ENCODE data around the gene CDIP1.
A peak's percentile ranks its signal among the peaks of the same experiment; 100 is the strongest.
"Not testable (repeated sequence)": the region's sequence is repeated elsewhere in the genome, so short reads cannot be mapped to it uniquely, and the experiment has no call there.

CDIP1 gene

GRCh38 chr16:4538350-4539235, at the start of gene CDIP1:
CDIP1 (minus strand) TSS chr16:4538773; CDS start chr16:4514130, 24,643 bp downstream.
- DNase-seq (ENCODE audit: low read depth, low spot score) = peak; percentile 98

DNA sequence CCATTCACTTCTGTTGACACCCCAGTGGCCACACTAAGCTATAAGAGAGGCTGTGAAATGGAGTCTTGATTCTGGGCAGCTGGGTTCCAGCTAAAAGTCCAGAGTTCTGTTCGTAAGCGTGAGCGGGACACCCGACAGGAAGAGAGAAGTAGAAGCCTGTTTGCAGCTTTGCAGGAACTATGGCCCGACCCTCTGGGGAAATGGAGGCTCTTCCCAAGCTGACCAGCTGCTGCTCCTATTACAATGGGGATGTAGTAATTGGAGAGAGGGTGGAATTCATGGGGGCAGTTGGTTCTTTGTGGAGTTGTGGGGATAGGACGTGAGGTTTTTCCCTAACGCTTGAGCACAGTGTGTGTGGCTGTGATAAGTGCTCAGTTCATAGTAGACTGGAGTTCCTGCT, 47.7 kb upstream of the CDIP1 start:
- DNase-seq (ENCODE audit: low read depth, low spot score) = no peak

- no peak for DNase-seq (ENCODE audit: low read depth, low spot score)
Observed at GRCh38 chr16:4583906-4584305, 45.3 kb upstream of the CDIP1 start.

DNA sequence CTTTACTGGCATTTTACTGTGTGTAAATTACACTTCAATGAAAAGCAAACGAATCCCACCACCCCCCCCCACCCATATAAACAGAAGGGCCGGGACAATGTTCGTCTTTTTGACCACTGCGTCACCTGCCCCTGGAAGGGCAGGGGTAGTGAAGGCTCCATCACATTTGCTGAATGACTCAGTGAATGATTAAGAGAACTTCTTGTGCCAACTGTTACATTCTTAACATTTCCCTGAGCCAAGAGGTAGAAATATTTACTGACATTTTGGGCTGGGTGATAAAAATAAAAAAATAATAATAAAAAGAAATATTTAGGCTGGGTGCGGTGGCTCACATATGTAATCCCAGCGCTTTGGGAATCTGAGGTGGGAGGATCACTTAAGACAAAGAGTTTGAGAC, 41.7 kb upstream of the CDIP1 start:
- DNase-seq (ENCODE audit: low read depth, low spot score) = no peak

GRCh38 chr16:4578961-4579530, 40.5 kb upstream of the CDIP1 start:
- no peak for DNase-seq (ENCODE audit: low read depth, low spot score)

DNA sequence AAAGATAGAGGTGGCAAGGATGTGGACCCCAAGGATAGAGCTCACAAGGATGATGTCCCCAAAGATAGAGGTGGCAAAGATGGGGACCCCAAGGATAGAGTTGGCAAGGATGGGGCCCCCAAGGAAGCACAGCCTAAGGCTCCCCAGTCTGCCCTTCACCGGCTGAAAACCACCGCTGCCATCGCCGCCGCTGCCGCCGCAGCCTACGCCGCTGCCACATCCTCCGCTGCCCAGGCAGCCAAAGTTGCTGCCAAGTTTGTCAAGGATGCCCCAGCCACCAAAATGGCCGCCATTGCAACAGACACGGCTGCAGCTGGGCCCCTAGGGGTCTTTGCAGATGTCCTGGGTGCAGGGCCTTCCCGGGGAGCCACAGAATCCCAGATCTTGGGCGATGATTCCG, 37.4 kb upstream of the CDIP1 start:
- DNase-seq (ENCODE audit: low read depth, low spot score) = no peak

DNA sequence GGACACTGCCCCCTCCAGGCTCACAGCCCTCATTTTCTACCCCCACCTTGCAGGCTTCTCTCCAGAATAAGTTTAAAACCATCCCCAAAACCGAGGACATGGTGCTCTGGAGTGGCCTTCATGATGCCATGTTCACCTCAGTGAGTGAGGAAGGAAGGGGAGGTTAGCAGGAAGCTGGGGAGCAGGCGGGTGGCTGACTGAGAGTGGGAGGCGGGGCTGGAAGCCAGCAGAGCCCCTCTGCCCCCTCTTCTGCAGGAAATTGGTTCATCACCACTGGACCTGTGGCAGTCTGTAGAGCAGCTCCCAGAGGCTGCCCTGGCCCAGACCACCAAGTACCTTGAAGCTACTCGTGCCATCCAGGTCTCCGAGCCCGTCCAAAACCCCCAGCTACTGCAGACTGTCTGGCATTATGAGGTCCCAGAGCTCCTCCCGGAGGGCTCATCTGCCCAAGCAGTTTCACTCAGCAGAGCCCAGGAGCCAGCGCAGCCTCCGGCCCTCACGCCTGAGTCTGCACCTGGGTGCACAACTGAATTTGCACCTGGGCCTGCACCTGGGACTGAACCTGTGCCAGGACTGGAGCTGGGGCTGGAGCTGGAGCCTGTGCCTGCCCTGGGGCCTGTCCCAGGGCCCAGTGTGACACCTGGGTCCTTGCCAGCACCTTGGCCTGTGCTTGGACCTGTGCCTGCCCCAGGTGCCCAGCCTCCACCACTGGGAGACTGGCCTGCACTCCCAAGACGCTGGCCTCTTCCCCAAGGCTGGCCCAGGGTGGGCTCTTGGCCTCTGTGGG, 36.5 kb upstream of the CDIP1 start:
- DNase-seq (ENCODE audit: low read depth, low spot score) = no peak

- not testable (repeated sequence) for DNase-seq (ENCODE audit: low read depth, low spot score)
Observed at GRCh38 chr16:4573926-4574325, 35.4 kb upstream of the CDIP1 start.

GRCh38 chr16:4572715-4573114, 34.1 kb upstream of the CDIP1 start:
- DNase-seq (ENCODE audit: low read depth, low spot score) = no peak

GRCh38 chr16:4570688-4571321, 32.2 kb upstream of the CDIP1 start:
- DNase-seq (ENCODE audit: low read depth, low spot score) = peak; percentile 90

- DNase-seq (ENCODE audit: low read depth, low spot score) = no peak
Observed at GRCh38 chr16:4570086-4570485, 31.5 kb upstream of the CDIP1 start.

- DNase-seq (ENCODE audit: low read depth, low spot score) = no peak
Observed at GRCh38 chr16:4566144-4566543, 27.6 kb upstream of the CDIP1 start.

- no peak for DNase-seq (ENCODE audit: low read depth, low spot score)
Observed at GRCh38 chr16:4564661-4565267, 26.2 kb upstream of the CDIP1 start.

GRCh38 chr16:4561596-4561995, 23.0 kb upstream of the CDIP1 start:
- DNase-seq (ENCODE audit: low read depth, low spot score) = peak; percentile 29

- DNase-seq (ENCODE audit: low read depth, low spot score) = peak; percentile 14
Observed at GRCh38 chr16:4557973-4558372, 19.4 kb upstream of the CDIP1 start.

GRCh38 chr16:4556580-4556979, 18.0 kb upstream of the CDIP1 start:
- DNase-seq (ENCODE audit: low read depth, low spot score) = no peak

DNA sequence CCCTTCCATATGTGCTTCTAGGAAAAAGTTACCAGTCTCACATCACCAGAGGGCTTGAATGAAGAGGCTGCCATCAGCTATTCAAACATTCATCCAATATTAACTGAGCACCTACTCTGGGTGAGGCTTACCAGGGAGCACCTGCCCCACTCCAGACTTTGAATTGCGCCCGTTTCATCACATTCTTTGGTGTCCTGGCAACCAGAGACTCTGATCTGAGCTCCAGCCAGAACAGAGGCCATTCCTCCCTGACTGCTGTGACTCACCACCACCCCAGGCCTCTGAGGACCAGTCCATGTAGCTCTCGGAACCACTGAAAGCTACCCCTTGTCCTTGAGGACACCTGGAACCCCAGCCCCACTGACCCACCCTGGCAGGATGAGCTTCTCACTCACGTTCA, 17.5 kb upstream of the CDIP1 start, which contains the start of gene C16orf96:
C16orf96 (plus strand) TSS at position 229 of the 400 bp plus-strand sequence; CDS start at position 379, 150 bp downstream.
- DNase-seq (ENCODE audit: low read depth, low spot score) = peak; percentile 25

DNA sequence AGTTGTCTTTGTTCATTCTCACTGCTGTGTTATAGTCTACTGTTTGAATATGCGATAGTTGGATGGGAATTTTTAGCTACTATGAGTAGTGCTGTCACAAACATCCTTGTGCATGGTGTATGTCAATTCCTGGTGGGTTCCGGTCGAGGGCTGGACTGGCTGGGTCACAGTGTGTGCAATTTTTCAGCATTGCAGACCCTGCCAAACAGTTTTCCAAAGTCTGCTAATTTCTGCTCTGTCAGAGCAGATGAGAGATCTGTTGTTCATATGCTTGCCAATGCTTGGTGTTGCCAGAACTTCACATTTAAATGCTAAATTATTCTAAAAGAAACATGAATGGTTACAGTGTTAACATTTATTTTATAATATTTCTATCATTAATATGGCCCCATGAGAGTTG, 14.0 kb upstream of the CDIP1 start:
- no peak for DNase-seq (ENCODE audit: low read depth, low spot score)

- no peak for DNase-seq (ENCODE audit: low read depth, low spot score)
Observed at GRCh38 chr16:4550591-4550990, 12.0 kb upstream of the CDIP1 start.

DNA sequence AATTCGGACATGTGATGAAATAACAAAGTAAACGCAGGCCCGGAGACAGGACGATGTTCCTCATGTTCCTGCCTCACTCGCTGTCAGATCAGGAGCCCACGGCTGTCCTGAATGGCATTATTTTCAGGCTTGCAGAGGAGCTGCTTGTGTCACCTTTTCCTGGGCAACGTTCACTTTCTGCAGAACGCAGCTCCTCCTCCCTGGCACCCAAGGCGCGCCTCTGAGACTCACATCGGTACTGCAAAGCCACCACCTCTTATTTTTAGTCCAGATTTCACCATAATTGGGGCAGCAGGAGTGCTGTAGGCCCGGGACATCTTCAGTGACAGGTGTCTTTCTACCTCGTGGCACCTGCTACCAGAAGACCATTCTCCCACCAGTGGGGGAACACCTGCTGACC, 9.6 kb upstream of the CDIP1 start:
- no peak for DNase-seq (ENCODE audit: low read depth, low spot score)

- no peak for DNase-seq (ENCODE audit: low read depth, low spot score)
Observed at GRCh38 chr16:4544473-4544872, 5.9 kb upstream of the CDIP1 start.
